ENCODE data around the gene TUB.

Gene TUB

DNA sequence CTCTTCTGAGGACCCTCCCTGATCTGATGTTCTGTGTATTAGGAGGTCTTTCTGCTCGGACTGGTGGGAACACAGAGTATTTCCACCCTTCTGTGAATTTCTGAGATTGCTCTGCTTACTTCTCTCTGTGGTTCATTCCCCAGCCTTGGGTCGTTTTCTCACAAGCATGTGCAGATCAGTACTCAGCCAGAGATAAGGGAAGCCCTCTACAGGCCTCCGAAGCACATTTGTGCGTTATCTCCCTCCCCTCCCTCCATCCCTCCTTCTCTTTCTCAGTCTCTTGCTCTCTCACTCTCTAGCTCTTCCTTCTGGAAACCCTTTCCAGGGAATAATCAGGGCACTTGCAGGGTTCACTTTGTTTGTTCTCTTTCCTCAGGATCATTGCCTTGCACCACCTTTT lies 35.2 kb upstream of the TUB start:
- no peak for DNase-seq

DNA sequence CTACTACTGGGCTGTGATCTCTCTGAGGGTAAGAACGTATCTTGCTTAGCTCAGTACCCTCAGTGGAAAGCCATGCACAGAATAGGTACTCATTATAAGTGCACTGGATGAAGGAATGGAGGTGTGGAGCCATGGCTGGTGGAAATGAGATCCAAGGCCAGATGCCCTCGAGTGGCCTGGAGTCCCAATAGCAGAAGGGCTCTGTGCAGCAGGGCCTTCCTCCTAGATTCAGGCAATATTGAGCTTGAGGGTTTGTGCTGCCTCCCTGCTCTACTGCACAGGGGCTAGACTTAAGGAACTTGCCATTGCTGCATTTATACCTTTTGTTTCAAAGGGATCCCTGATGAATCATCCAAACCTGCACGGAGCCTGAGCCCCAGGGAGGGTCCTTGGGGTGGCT lies 33.6 kb upstream of the TUB start:
- DNase-seq, result no peak

DNA sequence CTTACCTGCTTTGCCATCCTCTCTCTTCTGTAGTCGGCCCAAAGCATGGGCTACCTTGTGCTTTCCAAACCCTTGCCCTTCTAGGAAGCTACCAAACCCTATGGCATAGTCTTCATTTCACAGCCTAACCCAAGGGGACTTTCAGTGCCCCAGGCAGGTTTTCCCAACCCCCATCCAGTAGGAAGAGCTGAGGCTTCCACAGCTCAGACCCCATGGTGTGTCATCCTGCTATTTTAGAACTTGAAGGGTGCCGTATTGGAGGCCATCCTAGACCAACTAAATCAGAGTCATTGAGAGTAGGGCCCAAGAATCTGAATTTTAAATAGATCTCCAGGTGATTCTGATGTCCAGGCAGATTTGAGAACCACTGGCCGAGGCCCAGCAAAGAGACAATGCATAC lies 31.9 kb upstream of the TUB start:
- DNase-seq, result no peak

DNA sequence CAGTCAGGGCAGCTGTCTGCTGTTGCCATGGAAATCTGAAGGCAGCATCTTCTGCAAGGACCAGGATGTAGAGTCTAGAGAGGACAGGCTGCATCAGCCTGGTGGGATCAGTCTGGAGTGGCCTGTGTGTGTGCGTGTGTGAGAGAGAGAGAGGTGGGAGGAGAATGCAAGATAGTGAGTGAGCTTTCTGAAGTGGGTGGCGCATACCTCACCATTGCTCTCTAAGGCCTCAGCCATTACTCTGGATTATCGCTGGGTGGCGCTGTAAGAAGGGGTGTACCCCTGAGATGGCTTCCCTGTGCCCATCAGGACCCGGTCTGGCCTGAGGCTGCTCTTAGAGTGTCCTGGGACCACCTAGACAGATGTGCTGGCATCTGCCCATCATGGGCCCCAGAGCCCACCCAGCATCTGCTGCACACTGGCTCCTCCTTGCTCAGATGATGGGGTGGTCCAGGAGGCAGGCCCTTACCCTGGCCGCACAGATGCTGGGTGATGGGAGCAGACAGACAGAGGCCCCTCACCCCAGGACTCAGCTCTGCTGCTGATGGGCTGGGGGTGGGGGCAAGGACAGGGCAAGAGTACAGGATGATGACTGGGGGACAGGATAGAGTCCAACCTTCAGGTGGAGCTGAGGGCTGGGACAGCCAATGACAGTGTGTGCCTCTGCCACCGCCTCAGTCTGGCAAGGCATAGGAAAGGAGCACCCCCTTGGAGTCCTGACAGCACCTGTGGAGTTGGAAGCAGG lies 25.7 kb upstream of the TUB start:
- DNase-seq, result no peak

- DNase-seq, result no peak
These were observed 25.0 kb upstream of the TUB start for GRCh38 chr11:8055836-8056526.

DNA sequence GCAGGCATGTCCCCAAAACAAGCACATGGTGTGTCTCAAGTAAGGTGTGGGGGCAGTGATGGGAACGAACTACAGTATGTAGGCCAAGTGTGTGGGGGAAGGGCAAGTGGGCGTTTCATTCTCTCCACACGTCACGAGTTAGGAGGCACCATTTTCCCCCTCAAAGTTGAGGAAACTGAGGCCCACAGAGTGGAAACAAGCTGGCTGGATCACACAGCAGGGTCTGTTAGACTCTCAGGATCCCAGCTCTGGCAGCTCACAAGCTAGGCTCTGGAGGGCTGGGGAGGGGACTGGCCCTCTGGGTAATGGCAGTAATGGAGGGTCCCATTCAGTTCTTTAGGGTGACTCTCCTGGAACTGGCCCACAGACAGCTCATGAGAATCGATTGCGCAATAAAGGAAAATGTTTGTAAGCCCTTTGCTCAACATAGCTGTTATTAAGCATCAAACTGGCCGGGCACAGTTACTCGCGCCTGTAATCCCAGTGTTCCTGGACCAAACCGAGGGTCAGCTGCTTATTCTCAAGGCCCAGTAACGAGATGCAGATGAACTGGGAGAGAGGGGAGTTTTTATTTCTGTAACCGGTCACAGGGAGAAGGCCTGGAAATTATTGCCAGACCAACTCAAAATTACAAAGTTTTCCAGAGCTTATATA lies 24.1 kb upstream of the TUB start:
- no peak for DNase-seq

DNA sequence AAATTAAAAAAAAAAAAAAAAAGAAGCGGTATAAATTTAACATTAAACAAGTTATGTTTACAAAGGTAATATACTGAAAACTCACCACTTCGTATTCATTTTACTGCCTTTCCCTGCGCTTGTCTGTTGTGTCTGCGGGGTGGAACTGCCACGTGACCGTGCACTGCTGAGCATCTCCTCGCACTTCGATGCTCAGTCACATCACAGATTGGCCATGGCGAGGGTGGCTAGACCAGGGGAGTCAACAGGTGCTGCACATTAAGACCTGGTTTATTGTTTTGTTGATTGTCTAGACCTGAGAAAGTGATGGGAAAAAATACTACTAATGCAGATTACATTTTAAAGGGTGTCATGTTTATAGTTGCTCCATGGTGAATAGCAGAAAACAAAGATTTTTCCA lies 22.8 kb upstream of the TUB start:
- DNase-seq, result no peak

DNA sequence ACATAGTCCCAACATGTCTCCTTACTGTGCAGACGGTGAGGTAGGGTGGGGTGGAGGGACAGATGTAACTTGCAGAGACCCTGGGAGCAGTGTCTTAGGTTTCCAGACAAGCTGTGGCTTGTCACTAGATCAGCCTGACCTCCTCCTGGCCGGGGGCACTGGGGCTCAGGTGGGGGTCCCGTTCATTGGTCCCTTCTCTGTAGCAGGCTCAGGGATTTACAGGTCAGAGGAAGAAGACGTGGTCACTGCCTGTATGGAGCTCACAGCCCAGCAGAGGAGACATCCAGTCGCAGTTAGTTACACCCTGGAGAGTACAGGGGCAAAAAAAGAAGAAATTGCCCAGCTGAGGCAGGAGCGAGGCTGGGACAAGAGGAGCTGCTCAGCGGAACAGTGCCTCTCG lies 22.0 kb upstream of the TUB start:
- DNase-seq, result no peak

DNA sequence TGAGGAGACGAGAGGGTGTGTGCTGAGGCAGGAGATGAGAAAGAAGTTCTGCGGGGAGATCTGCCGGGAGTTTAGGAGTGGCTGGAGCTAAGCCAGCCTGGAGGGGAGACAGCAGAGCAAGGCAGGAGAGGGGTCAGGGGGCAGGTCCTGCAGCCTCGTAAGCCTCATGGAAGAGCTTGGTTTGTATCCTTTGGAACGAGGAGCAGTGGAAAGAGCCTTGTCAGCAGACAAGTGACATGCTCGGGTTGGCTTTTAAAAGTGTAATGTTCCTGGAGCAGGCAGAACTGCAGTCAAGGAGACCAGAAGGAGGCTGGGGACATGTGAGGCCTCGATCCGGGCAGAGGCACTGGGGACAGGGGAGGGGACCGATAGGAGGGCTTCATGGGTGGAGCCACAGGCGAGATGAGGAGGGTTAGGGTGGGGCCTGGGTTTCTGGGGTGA lies 21.4 kb upstream of the TUB start:
- no peak for DNase-seq

DNA sequence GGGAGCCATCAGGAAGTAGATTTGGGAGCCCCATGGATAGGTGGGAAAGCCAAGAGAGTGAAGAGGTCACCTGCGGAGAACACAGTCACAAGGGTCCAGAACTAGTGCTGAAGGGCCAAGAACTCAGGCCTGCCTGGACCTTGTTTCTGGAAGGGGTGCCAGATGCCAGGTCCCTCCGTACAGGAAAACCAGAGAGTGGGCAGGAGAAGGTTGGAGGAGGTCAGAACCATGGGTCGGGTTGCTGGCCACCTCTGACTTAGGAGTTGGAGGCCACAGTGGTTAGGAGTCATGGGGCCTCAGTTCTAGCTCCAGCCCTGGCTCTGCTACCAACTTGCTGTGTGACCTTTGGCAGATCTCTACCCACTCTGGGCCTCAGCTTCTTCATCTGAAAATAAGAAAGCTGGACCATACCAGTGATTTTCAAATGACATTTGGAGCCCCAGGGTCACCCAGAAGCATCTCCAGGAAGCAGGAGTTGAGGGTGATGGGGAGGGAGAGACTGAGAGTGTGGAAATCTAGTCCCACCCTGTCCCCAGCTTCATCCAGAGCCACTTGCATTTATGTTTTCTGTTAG lies 20.8 kb upstream of the TUB start:
- DNase-seq, result no peak

- DNase-seq, result no peak
These were observed 20.0 kb upstream of the TUB start for GRCh38 chr11:8060801-8061554.

DNA sequence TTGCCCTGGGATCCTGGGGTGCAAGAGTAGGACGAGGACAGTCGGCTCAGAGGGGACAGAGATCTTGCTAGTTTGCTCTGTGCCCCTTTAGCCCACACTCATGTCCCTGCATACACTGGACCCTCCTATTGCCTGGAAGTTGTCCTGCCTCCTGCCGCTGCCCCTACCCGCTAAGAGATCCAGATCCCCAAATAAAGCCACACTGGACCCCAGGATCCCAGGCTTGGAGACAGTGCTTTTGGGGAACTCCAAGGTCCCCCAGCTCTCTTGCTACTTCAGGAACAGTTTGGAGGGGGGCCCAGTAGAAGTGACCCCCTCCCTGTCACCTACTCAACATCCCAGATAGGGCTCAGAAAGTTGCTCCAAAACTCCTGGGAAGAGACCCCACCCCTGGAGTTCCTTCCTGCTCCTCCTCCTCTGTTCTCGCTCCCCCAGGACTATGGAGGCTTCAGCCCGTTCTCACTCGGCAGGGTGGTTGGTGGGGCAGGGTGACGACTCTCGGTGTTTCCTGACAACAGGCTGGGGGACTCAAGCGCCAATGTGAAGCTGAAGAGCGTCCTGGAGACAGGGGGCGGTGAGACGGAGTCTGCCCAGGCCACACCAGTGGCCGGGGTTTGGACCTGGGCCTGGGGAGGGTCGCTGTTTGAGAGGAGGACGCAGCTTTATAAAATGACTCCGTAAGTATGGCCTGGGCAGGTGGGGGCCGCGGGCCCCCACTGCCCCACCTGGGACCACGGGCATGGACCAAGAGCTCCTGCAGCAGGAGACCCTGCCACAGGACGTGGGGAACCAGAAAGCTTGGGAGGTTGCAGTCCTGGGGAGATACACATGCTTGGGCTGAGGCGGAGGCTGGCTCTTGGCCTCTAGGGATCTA lies 19.2 kb upstream of the TUB start:
- no peak for DNase-seq

DNA sequence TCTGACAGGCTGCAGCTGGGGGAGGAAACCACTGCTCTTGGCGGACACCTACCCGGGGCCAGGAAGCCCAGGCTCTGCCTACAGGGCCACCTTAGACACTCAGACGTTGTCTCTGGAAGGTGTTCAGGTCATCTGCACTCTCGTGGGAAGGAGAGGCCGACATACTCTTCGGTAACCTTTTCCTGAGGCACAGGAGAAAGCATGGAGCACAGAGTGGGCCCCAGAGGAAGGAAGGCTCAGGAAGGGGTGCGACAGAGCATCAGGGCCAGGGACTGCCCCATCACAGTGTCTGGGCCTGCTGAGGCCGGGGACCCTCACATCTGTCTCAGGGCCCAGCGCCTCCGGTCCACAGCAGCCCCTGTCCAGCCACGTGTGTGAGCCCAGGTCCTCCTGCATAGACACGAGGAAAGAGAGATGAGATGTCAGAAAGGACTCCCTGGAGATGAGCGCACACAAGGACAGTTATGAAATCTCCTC lies 18.2 kb upstream of the TUB start:
- DNase-seq, result no peak

DNA sequence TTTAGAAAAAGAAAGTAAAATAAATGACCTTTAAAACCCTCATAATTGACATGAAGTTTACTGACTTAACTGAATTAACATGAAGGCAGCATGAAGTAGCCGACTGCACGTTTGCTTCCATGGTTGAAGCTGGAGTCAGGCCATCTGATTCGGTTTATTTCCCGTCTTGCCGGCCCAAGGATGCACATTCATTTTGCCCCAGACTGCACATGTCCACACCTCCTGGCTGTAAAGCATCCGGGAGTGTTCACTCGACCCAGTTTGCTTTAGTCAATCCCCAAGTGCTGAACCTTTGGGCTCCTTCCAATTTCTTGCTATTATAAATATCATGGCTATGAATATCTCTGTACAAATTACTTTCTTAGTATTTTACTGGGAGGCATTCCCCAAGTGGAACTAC lies 17.7 kb upstream of the TUB start:
- DNase-seq, result no peak

GRCh38 chr11:8065031-8065430 lies 16.0 kb upstream of the TUB start:
- no peak for DNase-seq

- no peak for DNase-seq
These were observed 14.7 kb upstream of the TUB start for GRCh38 chr11:8066036-8066910.

DNA sequence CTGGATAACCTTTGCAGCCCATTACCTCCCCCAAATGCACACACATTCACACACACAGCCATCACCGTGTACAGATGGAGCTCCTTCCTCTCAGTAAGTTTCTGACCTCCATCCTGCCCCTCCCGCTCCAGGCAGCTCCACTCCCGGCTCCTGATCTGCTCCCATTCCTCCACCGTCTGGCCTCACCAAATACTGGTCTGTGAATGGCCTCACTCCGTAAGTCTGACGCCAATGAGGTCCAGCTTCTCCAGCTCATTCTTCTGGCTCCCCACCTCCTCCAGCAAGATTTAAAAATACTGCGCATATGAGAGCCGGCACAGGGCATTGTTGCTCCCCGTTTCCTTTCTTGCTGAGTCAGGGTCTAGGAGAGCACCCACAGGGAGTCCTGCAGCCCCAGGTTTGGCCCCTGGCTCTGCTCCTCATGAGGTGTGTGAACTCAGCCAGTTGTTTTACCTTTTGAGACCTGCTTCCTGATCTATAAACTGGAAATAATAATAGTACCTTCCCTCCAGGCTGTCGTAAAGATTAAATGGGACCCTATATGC lies 14.0 kb upstream of the TUB start:
- DNase-seq, result no peak

- DNase-seq, result no peak
These were observed 13.5 kb upstream of the TUB start for GRCh38 chr11:8067567-8067928.

DNA sequence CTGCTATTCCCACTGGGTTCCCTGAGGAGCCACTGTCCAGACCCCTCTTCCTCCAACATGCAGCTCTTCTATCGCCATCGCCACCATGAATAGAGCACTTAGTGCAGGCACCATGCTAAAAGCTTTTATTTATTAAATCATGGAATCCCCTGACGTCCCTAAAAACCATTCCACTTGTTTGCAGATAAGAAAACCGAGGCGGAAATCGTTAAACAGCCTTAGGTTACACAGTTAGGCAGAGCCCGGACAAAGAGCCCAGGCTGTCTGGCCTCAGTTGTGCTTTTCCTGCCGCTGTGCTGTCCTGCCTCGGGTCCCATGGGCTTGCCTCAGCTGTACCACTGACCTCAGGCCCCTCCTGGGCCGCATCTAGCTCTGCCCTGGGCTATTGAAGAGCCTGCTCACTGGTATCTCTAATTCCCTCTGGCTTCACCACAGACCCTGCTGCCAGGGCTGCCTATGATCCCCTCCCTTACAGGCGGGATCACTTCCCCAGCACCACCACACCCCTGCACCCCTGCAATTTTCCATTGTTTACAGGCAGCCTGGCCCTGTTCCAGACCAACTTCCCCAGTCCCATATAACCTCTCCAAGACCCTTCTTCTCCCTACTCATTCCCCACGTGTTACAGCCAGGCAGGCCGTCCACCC lies 13.0 kb upstream of the TUB start:
- DNase-seq, result no peak

DNA sequence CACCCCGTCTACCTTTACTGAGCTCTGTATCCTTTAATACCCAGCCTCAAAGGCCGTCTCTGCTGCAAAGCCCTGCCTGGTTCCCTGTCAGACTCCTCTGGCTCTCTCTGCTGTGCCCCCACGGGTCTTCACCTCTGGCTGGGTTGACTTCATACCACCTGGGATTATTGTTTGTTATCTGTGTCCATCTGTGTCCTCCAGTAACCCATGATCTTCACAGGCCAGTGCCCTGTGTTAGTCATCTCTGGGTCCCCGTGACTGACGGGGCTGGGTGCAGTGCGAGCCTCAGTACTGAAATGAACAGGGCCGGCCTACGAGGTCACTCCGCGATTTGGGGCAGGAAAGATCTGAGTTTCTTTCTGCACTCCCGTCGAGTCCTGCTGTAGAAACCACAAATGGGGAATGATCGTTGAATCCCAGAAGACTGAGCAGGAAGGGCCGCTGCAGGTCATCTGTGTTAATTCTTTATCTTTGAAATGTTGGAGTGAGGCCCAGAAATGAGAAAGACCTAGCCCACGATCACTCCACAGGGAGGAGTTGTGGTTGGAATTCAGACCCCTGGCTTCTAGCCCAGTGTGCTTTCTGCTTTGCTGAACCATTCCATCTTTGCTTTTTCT lies 12.3 kb upstream of the TUB start:
- DNase-seq, result no peak
